SW 1271 (cell line): ENCODE results near the gene EHBP1L1.
"Not testable (repeated sequence)": the region's sequence is repeated elsewhere in the genome, so short reads cannot be mapped to it uniquely, and the experiment has no call there.

ENCODE experiments used
- DNase-seq, 2 experiments: peaks; one replicate each; lab custom pipeline; 2025; lab: John Stamatoyannopoulos, UW

EHBP1L1 gene

DNA sequence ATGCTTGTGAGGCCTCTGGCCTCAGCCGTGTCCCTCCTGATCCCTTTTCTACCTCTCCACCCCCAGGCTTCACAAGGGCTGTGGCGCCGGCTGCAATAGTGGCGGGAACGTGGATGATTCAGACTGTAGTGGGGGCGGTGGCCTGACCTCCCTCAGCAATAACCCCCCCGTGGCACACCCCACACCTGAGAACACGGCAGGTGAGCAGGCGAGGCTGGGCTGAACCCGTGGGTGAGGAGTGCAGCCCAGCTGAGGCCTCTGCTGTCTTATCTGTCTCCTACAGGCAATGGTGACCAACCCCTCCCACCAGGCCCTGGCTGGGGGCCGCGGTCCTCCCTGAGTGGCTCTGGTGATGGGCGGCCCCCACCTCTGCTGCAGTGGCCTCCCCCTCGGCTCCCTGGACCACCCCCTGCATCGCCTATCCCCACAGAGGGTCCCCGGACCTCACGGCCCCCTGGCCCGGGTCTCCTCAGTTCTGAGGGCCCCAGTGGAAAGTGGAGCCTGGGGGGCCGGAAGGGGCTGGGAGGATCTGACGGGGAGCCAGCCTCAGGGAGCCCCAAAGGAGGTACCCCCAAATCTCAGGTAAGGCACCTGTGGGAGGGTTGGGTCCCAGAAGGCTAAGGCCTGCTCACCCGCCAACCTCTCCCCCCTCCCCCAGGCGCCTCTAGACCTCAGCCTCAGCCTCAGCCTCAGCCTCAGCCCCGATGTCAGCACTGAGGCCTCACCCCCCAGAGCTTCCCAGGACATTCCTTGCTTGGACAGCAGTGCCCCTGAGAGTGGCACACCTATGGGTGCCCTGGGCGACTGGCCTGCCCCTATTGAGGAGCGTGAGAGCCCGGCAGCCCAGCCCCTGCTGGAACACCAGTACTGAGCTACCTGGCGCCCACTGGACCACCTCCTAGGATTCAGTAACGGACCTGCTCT, 60.5 kb downstream of the EHBP1L1 start:
- DNase-seq, result no peak

DNA sequence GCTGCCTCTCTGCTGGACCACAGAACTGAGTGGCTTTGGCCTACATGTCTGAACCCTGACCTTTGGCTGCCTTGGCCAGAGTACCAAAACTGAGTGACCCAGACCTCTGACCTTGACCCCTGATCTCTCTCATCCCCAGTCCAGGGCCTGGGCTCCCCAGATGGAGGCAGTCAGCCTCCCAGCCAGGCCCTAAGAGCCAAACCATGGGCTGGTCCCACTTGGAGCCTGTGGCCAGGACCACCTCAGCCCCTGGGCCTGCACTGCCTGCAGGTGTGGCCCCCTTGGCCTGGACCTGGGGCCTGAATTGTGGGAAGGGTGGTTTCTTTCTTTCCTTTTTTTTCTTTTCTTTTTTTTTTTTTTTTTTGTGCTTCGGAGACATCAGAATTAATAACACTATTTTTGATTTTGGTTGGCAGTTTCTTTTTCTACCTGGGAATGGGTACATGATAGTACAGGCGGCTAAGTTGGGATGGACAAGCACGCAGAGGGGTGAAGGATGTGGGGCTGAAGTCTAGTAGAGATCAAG, 61.2 kb downstream of the EHBP1L1 start:
- no peak for DNase-seq

DNA sequence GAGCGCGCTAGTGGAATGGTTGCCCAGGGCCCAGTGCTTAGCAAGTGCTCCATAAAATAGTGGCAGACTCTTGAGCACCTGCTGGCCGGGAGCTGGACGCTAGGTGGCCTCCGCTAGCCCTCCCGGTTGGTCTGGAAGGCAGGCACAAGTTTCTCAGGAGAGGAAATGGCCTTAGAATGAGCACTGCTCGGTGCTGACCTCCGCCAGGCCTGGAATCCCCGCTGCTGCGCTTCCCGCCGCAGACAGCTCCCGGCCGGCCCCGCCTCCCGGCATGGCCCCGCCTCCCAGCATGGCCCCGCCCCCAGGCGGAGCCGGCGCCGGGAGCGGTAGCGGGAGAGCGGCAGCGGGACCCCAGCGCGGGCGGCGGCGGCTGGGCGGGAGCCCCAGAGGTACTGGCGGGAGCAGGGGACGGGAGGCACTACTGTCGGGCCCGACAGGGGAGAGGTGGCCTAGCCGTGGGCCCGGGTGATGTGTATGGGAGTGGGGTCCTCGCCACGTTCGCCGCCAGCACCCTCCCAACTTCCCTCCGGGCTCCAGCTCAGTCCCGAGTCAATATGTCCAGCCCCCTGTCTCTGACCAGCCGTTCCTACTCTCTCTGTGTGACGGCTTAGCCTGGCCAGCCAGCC, 62.1 kb downstream of the EHBP1L1 start, which contains the start of gene SIPA1:
Gene SIPA1, plus strand, starts transcription at position 308 of the 626 bp plus-strand sequence. CDS start 2,821 bp downstream, outside the sequence.
- DNase-seq, result peak; percentile 83 to 94

DNA sequence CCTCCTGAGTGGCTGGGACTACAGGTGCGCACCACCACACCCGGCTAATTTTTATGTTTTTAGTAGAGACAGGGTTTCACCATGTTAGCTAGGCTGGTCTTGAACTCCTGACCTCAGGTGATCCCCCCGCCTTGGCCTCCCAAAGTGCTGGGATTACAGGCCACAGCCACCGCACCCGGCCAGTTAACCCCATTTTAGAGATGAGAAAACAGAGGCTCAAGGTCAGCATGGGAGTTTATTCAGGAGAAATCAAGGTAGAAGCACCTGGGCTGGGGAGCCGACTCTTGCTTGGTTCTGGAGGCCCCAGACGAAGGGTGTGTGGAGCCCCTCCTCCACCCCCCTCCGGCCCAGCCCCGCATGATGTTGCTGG, 63.4 kb downstream of the EHBP1L1 start:
- DNase-seq, result not testable (repeated sequence)

DNA sequence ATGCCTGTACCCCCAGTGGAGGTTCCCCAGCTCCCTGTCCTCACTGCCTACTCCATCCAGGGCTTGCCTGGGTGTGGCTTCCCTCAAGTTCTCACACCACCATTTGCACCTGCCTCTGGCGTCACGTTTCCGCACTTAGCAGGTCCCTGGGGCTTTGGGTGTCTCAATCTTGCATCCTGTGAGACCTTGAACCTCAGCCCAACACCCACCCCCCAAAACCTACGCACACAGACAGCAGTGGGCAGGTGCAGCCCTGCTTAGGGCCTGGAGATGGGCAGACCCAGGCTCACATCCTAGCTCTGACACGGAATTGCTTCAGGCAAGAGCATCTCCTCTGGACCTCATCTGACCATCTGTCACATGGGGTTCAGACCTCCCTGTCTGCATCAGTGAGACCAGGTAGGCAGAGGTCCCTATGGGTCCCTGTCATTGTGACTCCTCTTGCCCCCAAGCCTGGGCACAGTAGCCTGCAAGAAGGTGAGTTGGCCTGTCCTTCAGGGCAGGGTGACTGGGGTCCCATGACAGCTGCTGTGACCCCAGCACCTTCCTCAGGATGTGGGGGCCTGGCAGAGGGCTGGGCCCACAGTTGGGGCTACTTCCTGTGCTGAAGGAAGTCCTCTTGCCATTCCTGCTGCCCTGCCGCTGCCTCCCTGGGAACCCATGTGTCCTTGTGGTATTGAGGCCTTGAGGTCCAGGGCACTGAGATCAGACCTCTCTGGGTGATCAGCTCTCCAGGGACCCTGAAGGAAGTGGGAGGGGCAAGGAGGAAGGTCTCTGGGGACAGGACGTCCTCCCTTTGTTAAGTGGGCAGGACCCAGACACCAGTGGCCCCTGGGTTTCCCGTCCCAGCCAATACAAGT, 64.0 kb downstream of the EHBP1L1 start:
- no peak for DNase-seq

DNA sequence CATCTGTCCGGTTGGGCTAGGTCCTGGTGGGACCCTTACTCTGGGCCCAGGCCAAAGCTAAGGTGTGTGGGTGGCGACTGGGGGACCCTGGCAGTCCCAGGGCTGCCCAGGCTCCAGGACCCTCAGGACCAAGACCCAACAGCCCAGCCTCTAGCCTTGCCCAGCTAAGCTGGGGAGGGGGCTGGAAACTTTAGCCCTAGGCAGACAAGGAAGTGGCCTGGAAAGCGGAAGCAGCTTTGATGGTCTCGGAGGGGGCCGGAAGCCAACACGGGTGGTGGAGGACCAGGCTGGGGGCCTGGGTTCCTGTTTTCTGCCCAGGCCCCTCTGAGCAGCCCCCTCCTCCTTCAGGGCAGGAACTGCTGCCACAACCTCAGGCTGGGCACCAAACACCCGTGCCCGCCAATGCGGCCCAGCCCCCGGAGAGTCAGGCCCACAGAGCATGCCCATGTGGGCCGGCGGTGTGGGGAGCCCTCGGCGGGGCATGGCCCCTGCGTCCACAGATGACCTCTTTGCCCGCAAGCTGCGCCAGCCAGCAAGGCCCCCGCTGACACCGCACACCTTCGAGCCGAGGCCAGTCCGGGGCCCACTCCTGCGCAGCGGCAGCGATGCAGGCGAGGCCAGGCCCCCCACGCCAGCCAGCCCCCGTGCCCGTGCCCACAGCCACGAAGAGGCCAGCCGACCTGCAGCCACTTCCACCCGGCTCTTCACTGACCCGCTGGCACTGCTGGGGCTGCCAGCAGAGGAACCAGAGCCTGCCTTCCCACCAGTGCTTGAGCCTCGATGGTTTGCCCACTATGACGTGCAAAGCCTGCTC, 64.8 kb downstream of the EHBP1L1 start:
- no peak for DNase-seq

DNA sequence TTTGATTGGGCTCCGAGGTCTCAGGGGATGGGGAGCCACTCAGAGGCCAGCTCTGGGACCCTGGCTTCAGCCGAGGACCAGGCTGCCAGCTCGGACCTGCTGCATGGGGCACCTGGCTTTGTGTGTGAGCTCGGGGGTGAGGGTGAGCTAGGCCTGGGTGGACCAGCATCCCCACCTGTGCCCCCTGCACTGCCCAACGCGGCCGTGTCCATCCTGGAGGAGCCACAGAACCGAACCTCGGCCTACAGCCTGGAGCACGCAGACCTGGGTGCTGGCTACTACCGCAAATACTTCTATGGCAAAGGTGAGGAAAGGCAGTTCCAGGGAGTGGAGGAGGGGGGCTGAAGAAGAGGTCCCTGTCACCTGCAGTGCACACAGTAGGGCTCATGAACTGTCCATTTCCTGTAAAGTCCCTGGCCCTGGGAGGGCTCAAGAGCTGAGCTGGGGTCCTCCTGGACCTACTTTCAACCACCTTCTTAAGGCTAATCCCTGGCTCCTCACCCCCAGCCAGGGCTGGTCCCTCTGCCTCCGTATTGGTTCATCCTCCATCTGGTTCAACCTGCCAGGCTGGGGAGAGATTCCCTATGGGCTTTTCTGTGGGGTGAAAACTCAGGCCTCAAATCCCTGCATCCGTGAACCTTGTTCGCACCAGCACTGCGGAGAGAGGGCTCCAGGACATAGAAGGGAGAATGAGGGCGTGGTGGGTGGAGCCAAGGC, 65.6 kb downstream of the EHBP1L1 start:
- DNase-seq, result no peak
